Chondrocyte (in vitro differentiated cells): ENCODE data around the gene ABCA6. TPM values are rescaled to one million over a fixed set of nuclear protein-coding genes. Genes with fewer than 3 reads are reported as not detected.

Source experiments
- DNase-seq: peaks from one replicate; pipeline ENCODE4 v3.0.0; 2021; ENCODE audit warnings: mixed read lengths, low spot score
- H3K27ac Mint-ChIP-seq: one replicate; pipeline ENCODE4 v1.8.0; 2021; ENCODE audit warnings: mild to moderate bottlenecking, moderate library complexity, mixed read lengths; ENCODE audit not compliant: unreplicated experiment
- H3K27me3 Mint-ChIP-seq: 2 replicates; pipeline ENCODE4 v1.8.0; 2021; ENCODE audit warnings: low read depth, mixed read lengths
- H3K36me3 Mint-ChIP-seq: 2 replicates; pipeline ENCODE4 v1.8.0; 2021; ENCODE audit warnings: low read depth, mixed read lengths
- H3K4me1 Mint-ChIP-seq: 2 replicates; pipeline ENCODE4 v1.8.0; 2021; ENCODE audit warnings: low read depth, mild to moderate bottlenecking, mixed read lengths
- H3K4me3 Mint-ChIP-seq: one replicate; pipeline ENCODE4 v1.8.0; 2021; ENCODE audit warnings: mild to moderate bottlenecking, moderate library complexity, mixed read lengths; ENCODE audit not compliant: unreplicated experiment
- H3K9me3 Mint-ChIP-seq: 2 replicates; pipeline ENCODE4 v1.8.0; 2021; ENCODE audit warnings: low read depth, mixed read lengths
- CTCF ChIP-seq: fragments of 200-600 bp; sonication (generic); IDR thresholded peaks from 2 replicates; pipeline ENCODE4 v1.5.0; 2021; ENCODE audit warnings: antibody characterized with exemption, mild to moderate bottlenecking, moderate library complexity
- total RNA-seq: library from RNA; stranded (reverse); gene quantifications from 3 replicates; pipeline ENCODE4 v1.2.1, GENCODE V29; 2021

ABCA6 gene
- total RNA-seq, 1 donor from 2014 or later, result 0.30 TPM

GRCh38 chr17:69142175-69142802 is 594 bp upstream of the ABCA6 start:
- no peak overlapping the region for H3K27ac Mint-ChIP-seq
- no peaks in the 10 kb centered on the region for H3K36me3 Mint-ChIP-seq
- no peak for DNase-seq
- no peak for TF ChIP-seq CTCF
- peaks cover under 1% of the 10 kb centered on the region for H3K9me3 Mint-ChIP-seq
- H3K27me3 Mint-ChIP-seq, result no peaks in the 10 kb centered on the region
- H3K4me1 Mint-ChIP-seq, result peaks cover 13% of the 10 kb centered on the region
- H3K4me3 Mint-ChIP-seq, result no peak overlapping the region

- H3K27me3 Mint-ChIP-seq, result no peaks in the 10 kb centered on the region
- no peak for TF ChIP-seq CTCF
- peaks cover 5% of the 10 kb centered on the region for H3K9me3 Mint-ChIP-seq
- H3K4me3 Mint-ChIP-seq, result no peak overlapping the region
- no peaks in the 10 kb centered on the region for H3K36me3 Mint-ChIP-seq
- no peak overlapping the region for H3K27ac Mint-ChIP-seq
- no peaks in the 10 kb centered on the region for H3K4me1 Mint-ChIP-seq
- no peak for DNase-seq
Measured at GRCh38 chr17:69134112-69134511, 7.6 kb downstream of the ABCA6 start.

GRCh38 chr17:69130627-69131296 is 10.9 kb downstream of the ABCA6 start:
- Mint-ChIP-seq H3K4me3 (no peak overlapping the region), H3K36me3 (no peaks in the 10 kb centered on the region), H3K9me3 (no peaks in the 10 kb centered on the region), H3K27me3 (no peaks in the 10 kb centered on the region), H3K27ac (no peak overlapping the region), H3K4me1 (no peaks in the 10 kb centered on the region)
- TF ChIP-seq CTCF, result no peak
- no peak for DNase-seq

- no peaks in the 10 kb centered on the region for H3K27me3 Mint-ChIP-seq
- no peak overlapping the region for H3K27ac Mint-ChIP-seq
- no peak overlapping the region for H3K4me3 Mint-ChIP-seq
- H3K4me1 Mint-ChIP-seq, result no peaks in the 10 kb centered on the region
- no peaks in the 10 kb centered on the region for H3K36me3 Mint-ChIP-seq
- TF ChIP-seq CTCF, result no peak
- DNase-seq, result no peak
- no peaks in the 10 kb centered on the region for H3K9me3 Mint-ChIP-seq
Measured at GRCh38 chr17:69123626-69124025, 18.1 kb downstream of the ABCA6 start.

- no peak overlapping the region for H3K27ac Mint-ChIP-seq
- no peaks in the 10 kb centered on the region for H3K4me1 Mint-ChIP-seq
- H3K27me3 Mint-ChIP-seq, result no peaks in the 10 kb centered on the region
- no peak overlapping the region for H3K4me3 Mint-ChIP-seq
- no peaks in the 10 kb centered on the region for H3K36me3 Mint-ChIP-seq
- TF ChIP-seq CTCF, result no peak
- no peaks in the 10 kb centered on the region for H3K9me3 Mint-ChIP-seq
- no peak for DNase-seq
Measured at GRCh38 chr17:69122065-69122464, 19.6 kb downstream of the ABCA6 start.
